Lower lobe of right lung (tissue), 2 donors: Measurements from ENCODE around the gene MOGAT3. TPM values are rescaled to one million over a fixed set of nuclear protein-coding genes. Genes with fewer than 3 reads are reported as not detected.
A peak's percentile ranks its signal among the peaks of the same experiment; 100 is the strongest.

Source experiments
- ATAC-seq, 2 donors: fragments of 200-7000 bp; cut with Tn5 transposase; one replicate each; pipeline ENCODE4 v1.9.1; 2020 to 2022; ENCODE audit warnings: mild to moderate bottlenecking in 2 of 2, moderate library complexity in 2 of 2
- DNase-seq: peaks from one replicate; pipeline ENCODE4 v3.0.0-alpha.2; 2020
- H3K27ac ChIP-seq: fragments of 200-600 bp; one replicate; pipeline ENCODE4 v1.8.0; 2022
- H3K27me3 ChIP-seq: fragments of 200-600 bp; one replicate; pipeline ENCODE4 v1.8.0; 2022; ENCODE audit warnings: low read depth
- H3K36me3 ChIP-seq: fragments of 200-600 bp; one replicate; pipeline ENCODE4 v1.8.0; 2022; ENCODE audit warnings: mild to moderate bottlenecking
- H3K4me1 ChIP-seq: fragments of 200-600 bp; one replicate; pipeline ENCODE4 v1.8.0; 2022
- H3K4me3 ChIP-seq: fragments of 200-600 bp; one replicate; pipeline ENCODE4 v1.8.0; 2022; ENCODE audit warnings: mild to moderate bottlenecking
- H3K9me3 ChIP-seq: fragments of 200-600 bp; one replicate; pipeline ENCODE4 v1.8.0; 2022
- intact Hi-C: fragments of 100-400 bp; cut with DNase I; formaldehyde crosslinking; loops from one replicate; pipeline ENCODE4 v1.11.0; 2022
- total RNA-seq: library from RNA; stranded (reverse); fragmentation: NEBNext Ultra II Directional; extraction: Animal tissue kit (Norgen Biotek cat#: 25700); gene quantifications from one replicate; pipeline ENCODE4 v1.2.1, GENCODE V29; 2021
- TF ChIP-seq, protein P1 (sequence below): fragments of 200-600 bp; IDR thresholded peaks from one replicate; pipeline ENCODE4 v1.8.0; 2022; ENCODE audit warnings: antibody characterized with exemption, mild to moderate bottlenecking
- donor health status: DM: no; HTN: yes; CAD: no; lungs with severe emphysema.

The MOGAT3 gene
- total RNA-seq, 1 donor from 2014 or later, result not detected

DNA sequence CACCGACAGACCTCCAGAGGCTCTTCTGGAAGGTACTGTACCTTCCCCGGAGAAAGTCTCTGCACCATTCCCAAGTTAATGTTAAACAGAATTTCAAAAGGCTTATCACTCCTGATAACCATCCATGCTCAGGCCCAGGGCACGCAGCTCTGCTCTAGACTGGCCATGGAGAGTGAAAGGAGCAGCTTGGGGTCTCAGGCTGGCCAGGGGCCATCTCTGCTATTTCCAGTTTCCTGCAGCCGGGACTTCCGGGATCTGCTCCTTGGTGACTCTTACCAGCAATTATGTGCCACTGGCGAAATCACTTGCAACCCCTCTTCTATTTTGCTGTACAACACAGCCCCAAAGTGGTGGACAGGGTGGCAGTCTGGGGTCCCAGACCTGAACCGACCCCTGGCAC lies 30.8 kb upstream of the MOGAT3 start:
- TF ChIP-seq, protein P1, sequence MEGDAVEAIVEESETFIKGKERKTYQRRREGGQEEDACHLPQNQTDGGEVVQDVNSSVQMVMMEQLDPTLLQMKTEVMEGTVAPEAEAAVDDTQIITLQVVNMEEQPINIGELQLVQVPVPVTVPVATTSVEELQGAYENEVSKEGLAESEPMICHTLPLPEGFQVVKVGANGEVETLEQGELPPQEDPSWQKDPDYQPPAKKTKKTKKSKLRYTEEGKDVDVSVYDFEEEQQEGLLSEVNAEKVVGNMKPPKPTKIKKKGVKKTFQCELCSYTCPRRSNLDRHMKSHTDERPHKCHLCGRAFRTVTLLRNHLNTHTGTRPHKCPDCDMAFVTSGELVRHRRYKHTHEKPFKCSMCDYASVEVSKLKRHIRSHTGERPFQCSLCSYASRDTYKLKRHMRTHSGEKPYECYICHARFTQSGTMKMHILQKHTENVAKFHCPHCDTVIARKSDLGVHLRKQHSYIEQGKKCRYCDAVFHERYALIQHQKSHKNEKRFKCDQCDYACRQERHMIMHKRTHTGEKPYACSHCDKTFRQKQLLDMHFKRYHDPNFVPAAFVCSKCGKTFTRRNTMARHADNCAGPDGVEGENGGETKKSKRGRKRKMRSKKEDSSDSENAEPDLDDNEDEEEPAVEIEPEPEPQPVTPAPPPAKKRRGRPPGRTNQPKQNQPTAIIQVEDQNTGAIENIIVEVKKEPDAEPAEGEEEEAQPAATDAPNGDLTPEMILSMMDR, result no peak
- Histone ChIP-seq H3K4me3 (peak overlapping the region; percentile 55), H3K27me3 (no peaks in the 10 kb centered on the region), H3K4me1 (peaks cover 15% of the 10 kb centered on the region), H3K9me3 (no peaks in the 10 kb centered on the region), H3K27ac (peak overlapping the region; percentile 63), H3K36me3 (peaks cover 32% of the 10 kb centered on the region)
- intact Hi-C loops, result no loop called here
- DNase-seq (no peak), ATAC-seq (peak in 1 of 2 donors; percentile 2)

DNA sequence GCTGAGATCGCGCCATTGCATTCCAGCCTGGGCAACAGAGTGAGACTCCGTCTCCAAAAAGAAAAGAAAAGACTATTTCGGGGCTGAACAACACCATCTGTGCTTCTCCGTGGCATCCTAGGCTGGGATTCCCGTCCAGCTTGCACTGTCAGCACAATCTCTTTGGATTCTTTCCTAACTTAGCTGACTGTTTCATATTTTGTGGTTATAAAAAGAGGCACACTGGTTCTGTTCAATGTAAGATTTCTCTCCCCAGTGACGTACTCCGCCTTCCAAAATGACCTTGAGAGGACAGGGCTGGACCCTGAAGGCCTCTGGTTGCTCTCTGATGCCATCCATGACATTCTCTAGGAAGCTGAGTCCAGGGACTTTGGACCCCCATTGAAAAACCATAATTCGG lies 25.9 kb upstream of the MOGAT3 start:
- no peaks in the 10 kb centered on the region for H3K9me3 ChIP-seq
- ATAC-seq (no peak), DNase-seq (no peak)
- peaks cover 73% of the 10 kb centered on the region for H3K36me3 ChIP-seq
- no peak overlapping the region for H3K4me3 ChIP-seq
- intact Hi-C loops, result no loop called here
- no peaks in the 10 kb centered on the region for H3K27me3 ChIP-seq
- TF ChIP-seq, protein P1, result no peak
- peaks cover 4% of the 10 kb centered on the region for H3K4me1 ChIP-seq
- peak overlapping the region; percentile 31 for H3K27ac ChIP-seq

DNA sequence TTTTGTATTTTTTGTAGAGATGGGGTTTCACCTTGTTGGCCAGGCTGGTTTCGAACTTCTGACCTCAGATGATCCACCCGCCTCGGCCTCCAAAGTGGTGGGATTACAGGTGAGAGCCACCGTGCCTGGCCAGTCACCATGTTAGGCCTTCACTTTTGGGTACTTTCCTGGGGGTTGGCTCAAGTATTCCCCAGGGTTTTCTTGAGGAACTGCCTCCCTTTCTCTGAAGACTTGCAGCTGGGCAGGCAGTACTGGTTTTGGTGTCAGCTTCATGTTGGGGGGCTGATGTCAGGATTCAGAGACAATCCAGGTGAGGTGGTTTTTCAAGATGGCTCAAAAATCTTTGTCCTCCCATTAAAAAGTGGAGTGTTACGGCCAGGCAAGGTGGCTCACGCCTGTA lies 24.8 kb upstream of the MOGAT3 start:
- Histone ChIP-seq H3K27ac (no peak overlapping the region), H3K36me3 (peaks cover 81% of the 10 kb centered on the region), H3K9me3 (no peaks in the 10 kb centered on the region), H3K4me3 (no peak overlapping the region), H3K4me1 (no peaks in the 10 kb centered on the region), H3K27me3 (no peaks in the 10 kb centered on the region)
- ATAC-seq (no peak), DNase-seq (no peak)
- intact Hi-C loops, result no loop called here
- TF ChIP-seq, protein P1, result no peak

DNA sequence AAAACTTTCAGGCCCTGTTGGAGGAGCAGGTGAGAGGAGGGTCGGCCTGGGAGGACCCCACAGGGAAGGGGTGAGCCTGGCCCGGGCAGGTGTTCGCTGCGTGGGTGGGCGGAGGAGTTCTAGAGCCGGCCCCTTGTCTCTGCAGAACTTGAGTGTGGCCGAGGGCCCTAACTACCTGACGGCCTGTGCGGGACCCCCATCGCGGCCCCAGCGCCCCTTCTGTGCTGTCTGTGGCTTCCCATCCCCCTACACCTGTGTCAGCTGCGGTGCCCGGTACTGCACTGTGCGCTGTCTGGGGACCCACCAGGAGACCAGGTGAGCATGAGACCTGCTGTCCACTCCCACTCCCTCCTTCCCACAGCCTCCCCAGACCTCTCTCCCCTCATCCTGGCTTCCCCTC lies 22.7 kb upstream of the MOGAT3 start:
- ATAC-seq, result no peak
- no peak overlapping the region for H3K27ac ChIP-seq
- no peak for DNase-seq
- H3K9me3 ChIP-seq, result no peaks in the 10 kb centered on the region
- no peaks in the 10 kb centered on the region for H3K27me3 ChIP-seq
- TF ChIP-seq, protein P1, result no peak
- H3K4me3 ChIP-seq, result no peak overlapping the region
- peaks cover 71% of the 10 kb centered on the region for H3K36me3 ChIP-seq
- H3K4me1 ChIP-seq, result peaks cover 19% of the 10 kb centered on the region
- intact Hi-C loops, result no loop called here

DNA sequence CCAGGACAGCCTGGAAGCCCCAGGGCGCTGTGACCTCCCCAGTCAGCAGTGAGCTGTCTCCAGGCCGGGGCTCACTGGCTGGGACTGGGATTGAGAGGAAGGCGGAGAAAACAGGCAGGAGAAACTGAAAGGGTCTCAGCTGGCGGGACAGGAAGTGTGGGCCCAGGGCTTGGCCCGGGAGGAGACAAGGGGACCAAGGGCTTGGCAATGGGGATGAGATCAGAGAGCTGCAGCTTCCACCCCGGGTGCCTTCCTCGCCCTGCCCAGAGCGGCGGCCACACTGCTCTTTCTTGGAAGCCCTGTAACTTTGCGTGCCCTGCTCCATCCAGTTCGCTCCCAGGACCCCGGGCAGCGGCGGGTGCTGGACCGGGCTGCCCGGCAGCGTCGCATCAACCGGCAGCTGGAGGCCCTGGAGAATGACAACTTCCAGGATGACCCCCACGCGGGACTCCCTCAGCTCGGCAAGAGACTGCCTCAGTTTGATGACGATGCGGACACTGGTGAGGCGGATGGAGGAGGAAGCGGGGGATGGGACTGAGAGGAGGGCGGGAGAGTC lies 21.5 kb upstream of the MOGAT3 start:
- H3K4me3 ChIP-seq, result no peak overlapping the region
- ATAC-seq, result no peak
- H3K27ac ChIP-seq, result no peak overlapping the region
- DNase-seq, result no peak
- TF ChIP-seq, protein P1, result no peak
- H3K36me3 ChIP-seq, result peaks cover 59% of the 10 kb centered on the region
- intact Hi-C loops, result no loop called here
- H3K9me3 ChIP-seq, result no peaks in the 10 kb centered on the region
- no peaks in the 10 kb centered on the region for H3K27me3 ChIP-seq
- peaks cover 20% of the 10 kb centered on the region for H3K4me1 ChIP-seq
